HepG2 (cell line): ENCODE measurements around the gene TBC1D16. TPM values are rescaled to one million over a fixed set of nuclear protein-coding genes. Genes with fewer than 3 reads are reported as not detected.

Experiments used
- EZH2 ChIP-seq: conservative IDR thresholded peaks from 2 replicates; pipeline ENCODE4 v1.6.1; 2012; ENCODE audit warnings: mild to moderate bottlenecking, low read depth, low read length, moderate library complexity
- GATAD1 ChIP-seq: IDR thresholded peaks from 2 replicates; pipeline ENCODE4 v1.6.1; 2016; ENCODE audit warnings: missing genetic modification reagents, missing compliant biosample characterization
- HMG20A ChIP-seq: IDR thresholded peaks from 2 replicates; pipeline ENCODE4 v1.6.1; 2016; ENCODE audit warnings: borderline replicate concordance
- HNRNPH1 ChIP-seq: fragments of 200-400 bp; formaldehyde crosslinking; optimal IDR thresholded peaks from 2 replicates; pipeline ENCODE3; 2017; ENCODE audit warnings: mild to moderate bottlenecking, low read depth, low read length
- ISX ChIP-seq: sonication (generic); formaldehyde crosslinking; conservative IDR thresholded peaks from 2 replicates; pipeline ENCODE4 v1.5.0; 2020; ENCODE audit warnings: missing genetic modification reagents
- KDM5B ChIP-seq: sonication (generic); formaldehyde crosslinking; IDR thresholded peaks from 2 replicates; pipeline ENCODE4 v1.4.0; 2020; ENCODE audit warnings: missing genetic modification reagents, mild to moderate bottlenecking, borderline replicate concordance
- NBN ChIP-seq: fragments of 450-650 bp; conservative IDR thresholded peaks from 2 replicates; pipeline ENCODE4 v1.6.1; 2017
- NFE2 ChIP-seq: sonication (generic); formaldehyde crosslinking; IDR thresholded peaks from 2 replicates; pipeline ENCODE4 v1.4.0; 2020; ENCODE audit warnings: missing genetic modification reagents
- NKX3-1 ChIP-seq: sonication (generic); formaldehyde crosslinking; IDR thresholded peaks from 2 replicates; pipeline ENCODE4 v1.5.0; 2020; ENCODE audit warnings: missing genetic modification reagents
- NONO ChIP-seq, 2 experiments: fragments of 450-650 bp in 1 of 2; sonication (generic) in 1 of 2; formaldehyde crosslinking in 1 of 2; IDR thresholded peaks in 1 of 2; conservative IDR thresholded peaks in 1 of 2; 2 replicates each; pipeline versions ENCODE4 v1.6.1 to v1.8.0; 2017 to 2022; ENCODE audit warnings: mild to moderate bottlenecking in 1 of 2, missing genetic modification reagents in 1 of 2, moderate library complexity in 1 of 2
- NR2C2 ChIP-seq: sonication (generic); formaldehyde crosslinking; IDR thresholded peaks from 2 replicates; pipeline ENCODE4 v1.4.0; 2020; ENCODE audit warnings: missing genetic modification reagents, mild to moderate bottlenecking, moderate library complexity, borderline replicate concordance
- PAF1 ChIP-seq: IDR thresholded peaks from 2 replicates; pipeline ENCODE4 v1.6.1; 2016; ENCODE audit warnings: missing genetic modification reagents, missing compliant biosample characterization
- RARA ChIP-seq: IDR thresholded peaks from 2 replicates; pipeline ENCODE4 v1.6.1; 2016; ENCODE audit warnings: missing genetic modification reagents, missing compliant biosample characterization
- TMF1 ChIP-seq: sonication (generic); formaldehyde crosslinking; IDR thresholded peaks from 2 replicates; pipeline ENCODE4 v1.8.1; 2022; ENCODE audit warnings: low read depth, missing genetic modification reagents
- ZFX ChIP-seq: sonication (generic); formaldehyde crosslinking; IDR thresholded peaks from 2 replicates; pipeline ENCODE4 v1.4.0; 2020; ENCODE audit warnings: mild to moderate bottlenecking, low read depth, missing genetic modification reagents, moderate library complexity
- ZNF17 ChIP-seq: sonication (generic); formaldehyde crosslinking; IDR thresholded peaks from 2 replicates; pipeline ENCODE4 v1.5.0; 2020; ENCODE audit warnings: mild to moderate bottlenecking, missing genetic modification reagents
- ZNF205 ChIP-seq: IDR thresholded peaks from 2 replicates; pipeline ENCODE4 v1.6.1; 2018; ENCODE audit warnings: missing biosample characterization, missing genetic modification reagents
- ZNF282 ChIP-seq: fragments of 450-650 bp; IDR thresholded peaks from 2 replicates; pipeline ENCODE4 v1.6.1; 2018; ENCODE audit not compliant: partially characterized antibody
- ZNF441 ChIP-seq: sonication (generic); formaldehyde crosslinking; IDR thresholded peaks from 2 replicates; pipeline ENCODE4 v1.7.0; 2021; ENCODE audit warnings: missing genetic modification reagents, borderline replicate concordance
- ZNF749 ChIP-seq: sonication (generic); formaldehyde crosslinking; IDR thresholded peaks from 2 replicates; pipeline ENCODE4 v1.8.0; 2022; ENCODE audit warnings: mild to moderate bottlenecking, missing genetic modification reagents, moderate library complexity, borderline replicate concordance
- ZSCAN30 ChIP-seq: sonication (generic); formaldehyde crosslinking; IDR thresholded peaks from 2 replicates; pipeline ENCODE4 v1.5.0; 2020; ENCODE audit warnings: mild to moderate bottlenecking, missing genetic modification reagents
- polyA plus RNA-seq, 8 experiments: library from polyadenylated mRNA; depleted of rRNA in 3 of 8; stranded (reverse) in 7 of 8; unstranded in 1 of 8; fragments of >200 nt; fragmentation: Illumina TruSeq in 4 of 8; extraction: Trizol in 4 of 8; gene quantifications; 2 replicates each; pipeline versions ENCODE4 v1.2.1 to v1.2.3, GENCODE V29; 2011 to 2016; ENCODE audit warnings: low read depth in 4 of 8, missing spikeins in 1 of 8, mixed read lengths in 1 of 8; ENCODE audit not compliant: insufficient read depth in 1 of 8
- total RNA-seq, 5 experiments: library from RNA; depleted of rRNA; stranded (reverse); fragments of >200 nt; fragmentation: Illumina TruSeq; extraction: Trizol; gene quantifications; 2 replicates each; pipeline ENCODE4 v1.2.3, GENCODE V29; 2016; ENCODE audit warnings: low read depth in 1 of 5
- TF ChIP-seq, protein P1 (sequence below): sonication (generic); formaldehyde crosslinking; IDR thresholded peaks from 2 replicates; pipeline ENCODE4 v1.9.0; 2021; ENCODE audit warnings: missing genetic modification reagents, mild to moderate bottlenecking, borderline replicate concordance
- TF ChIP-seq, protein P2 (sequence below): IDR thresholded peaks from 2 replicates; pipeline ENCODE4 v1.6.1; 2018; ENCODE audit warnings: missing genetic modification reagents
- TF ChIP-seq, protein P3 (sequence below): sonication (generic); formaldehyde crosslinking; IDR thresholded peaks from 2 replicates; pipeline ENCODE4 v1.5.0; 2020; ENCODE audit warnings: missing genetic modification reagents
- TF ChIP-seq, protein P4 (sequence below): sonication (generic); formaldehyde crosslinking; IDR thresholded peaks from 2 replicates; pipeline ENCODE4 v1.5.0; 2020; ENCODE audit warnings: missing genetic modification reagents, mild to moderate bottlenecking, borderline replicate concordance
- TF ChIP-seq, protein P5 (sequence below): fragments of 450-650 bp; IDR thresholded peaks from 2 replicates; pipeline ENCODE4 v1.6.1; 2017
- TF ChIP-seq, protein P6 (sequence below): sonication (generic); formaldehyde crosslinking; IDR thresholded peaks from 2 replicates; pipeline ENCODE4 v1.4.0; 2020; ENCODE audit warnings: missing genetic modification reagents

Gene TBC1D16
- total and polyA plus RNA-seq, 2 of the 13 experiments (the other 11 are each of a cell fraction or from before 2014, with no cell fraction given): 14.9 to 24.9 TPM

DNA sequence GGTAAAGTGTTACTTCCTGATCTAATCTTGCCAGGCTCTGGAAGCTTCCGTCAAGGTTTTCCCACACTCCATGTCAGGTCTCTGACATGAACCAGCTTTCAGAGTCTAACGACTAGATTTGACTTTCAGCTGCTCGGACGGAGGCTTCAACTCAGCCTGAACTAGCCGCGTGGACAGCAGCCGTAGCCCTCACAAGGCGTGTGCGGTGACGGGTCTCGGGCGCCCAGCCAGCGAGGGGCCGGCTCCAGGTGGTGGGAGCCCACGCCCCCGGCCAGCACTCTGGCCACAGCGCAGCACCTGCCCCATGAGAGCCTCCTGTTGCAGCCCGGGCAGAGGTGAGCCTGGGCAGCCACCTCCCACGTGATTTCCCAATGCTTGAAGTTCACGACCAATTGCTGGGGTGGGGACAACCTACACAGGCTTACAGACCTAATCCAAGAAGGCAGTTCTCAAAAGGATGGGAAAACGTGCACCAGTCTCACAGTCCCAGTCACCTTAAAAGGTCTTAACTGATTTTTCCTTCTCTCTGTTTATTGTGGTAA, 45.5 kb downstream of the TBC1D16 start (continued):
- TF ChIP-seq, protein P1, sequence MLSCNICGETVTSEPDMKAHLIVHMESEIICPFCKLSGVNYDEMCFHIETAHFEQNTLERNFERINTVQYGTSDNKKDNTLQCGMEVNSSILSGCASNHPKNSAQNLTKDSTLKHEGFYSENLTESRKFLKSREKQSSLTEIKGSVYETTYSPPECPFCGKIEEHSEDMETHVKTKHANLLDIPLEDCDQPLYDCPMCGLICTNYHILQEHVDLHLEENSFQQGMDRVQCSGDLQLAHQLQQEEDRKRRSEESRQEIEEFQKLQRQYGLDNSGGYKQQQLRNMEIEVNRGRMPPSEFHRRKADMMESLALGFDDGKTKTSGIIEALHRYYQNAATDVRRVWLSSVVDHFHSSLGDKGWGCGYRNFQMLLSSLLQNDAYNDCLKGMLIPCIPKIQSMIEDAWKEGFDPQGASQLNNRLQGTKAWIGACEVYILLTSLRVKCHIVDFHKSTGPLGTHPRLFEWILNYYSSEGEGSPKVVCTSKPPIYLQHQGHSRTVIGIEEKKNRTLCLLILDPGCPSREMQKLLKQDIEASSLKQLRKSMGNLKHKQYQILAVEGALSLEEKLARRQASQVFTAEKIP (CRISPR knock-in tag): no peak
- TF ChIP-seq ZNF282 (no peak), NKX3-1 (CRISPR knock-in tag) (0 out of 2 replicates have a peak, but pooled peaks have one; percentile 69), NFE2 (CRISPR knock-in tag) (no peak), EZH2 (no peak), GATAD1 (CRISPR knock-in tag) (peak; percentile 56), NBN (no peak), ZNF441 (CRISPR knock-in tag) (peak; percentile 71), HNRNPH1 (no peak), NONO (IDR thresholded peaks at IDR 0.05) (no peak), NONO (CRISPR knock-in tag; conservative IDR thresholded peaks at IDR 0.05) (no peak), ZSCAN30 (CRISPR knock-in tag) (no peak), RARA (CRISPR knock-in tag) (peak; percentile 94), TMF1 (CRISPR knock-in tag) (no peak), HMG20A (CRISPR knock-in tag) (peak; percentile 79; the same call in 1 of the 2 replicates), NR2C2 (peak; percentile 39), ZNF17 (no peak), ISX (no peak), PAF1 (no peak), ZNF205 (CRISPR knock-in tag) (no peak), ZNF749 (CRISPR knock-in tag) (0 out of 2 replicates have a peak, but pooled peaks have one; percentile 2), KDM5B (CRISPR knock-in tag) (peak; percentile 43), ZFX (CRISPR knock-in tag) (no peak)
- TF ChIP-seq, protein P2, sequence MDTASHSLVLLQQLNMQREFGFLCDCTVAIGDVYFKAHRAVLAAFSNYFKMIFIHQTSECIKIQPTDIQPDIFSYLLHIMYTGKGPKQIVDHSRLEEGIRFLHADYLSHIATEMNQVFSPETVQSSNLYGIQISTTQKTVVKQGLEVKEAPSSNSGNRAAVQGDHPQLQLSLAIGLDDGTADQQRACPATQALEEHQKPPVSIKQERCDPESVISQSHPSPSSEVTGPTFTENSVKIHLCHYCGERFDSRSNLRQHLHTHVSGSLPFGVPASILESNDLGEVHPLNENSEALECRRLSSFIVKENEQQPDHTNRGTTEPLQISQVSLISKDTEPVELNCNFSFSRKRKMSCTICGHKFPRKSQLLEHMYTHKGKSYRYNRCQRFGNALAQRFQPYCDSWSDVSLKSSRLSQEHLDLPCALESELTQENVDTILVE: peak; percentile 87
- TF ChIP-seq, protein P3, sequence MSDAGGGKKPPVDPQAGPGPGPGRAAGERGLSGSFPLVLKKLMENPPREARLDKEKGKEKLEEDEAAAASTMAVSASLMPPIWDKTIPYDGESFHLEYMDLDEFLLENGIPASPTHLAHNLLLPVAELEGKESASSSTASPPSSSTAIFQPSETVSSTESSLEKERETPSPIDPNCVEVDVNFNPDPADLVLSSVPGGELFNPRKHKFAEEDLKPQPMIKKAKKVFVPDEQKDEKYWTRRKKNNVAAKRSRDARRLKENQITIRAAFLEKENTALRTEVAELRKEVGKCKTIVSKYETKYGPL (CRISPR knock-in tag): no peak
- TF ChIP-seq, protein P4, sequence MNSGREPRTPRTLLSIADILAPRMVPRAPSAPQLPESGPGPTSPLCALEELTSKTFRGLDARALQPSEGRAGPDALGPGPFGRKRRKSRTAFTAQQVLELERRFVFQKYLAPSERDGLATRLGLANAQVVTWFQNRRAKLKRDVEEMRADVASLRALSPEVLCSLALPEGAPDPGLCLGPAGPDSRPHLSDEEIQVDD (CRISPR knock-in tag): no peak
- TF ChIP-seq, protein P5, sequence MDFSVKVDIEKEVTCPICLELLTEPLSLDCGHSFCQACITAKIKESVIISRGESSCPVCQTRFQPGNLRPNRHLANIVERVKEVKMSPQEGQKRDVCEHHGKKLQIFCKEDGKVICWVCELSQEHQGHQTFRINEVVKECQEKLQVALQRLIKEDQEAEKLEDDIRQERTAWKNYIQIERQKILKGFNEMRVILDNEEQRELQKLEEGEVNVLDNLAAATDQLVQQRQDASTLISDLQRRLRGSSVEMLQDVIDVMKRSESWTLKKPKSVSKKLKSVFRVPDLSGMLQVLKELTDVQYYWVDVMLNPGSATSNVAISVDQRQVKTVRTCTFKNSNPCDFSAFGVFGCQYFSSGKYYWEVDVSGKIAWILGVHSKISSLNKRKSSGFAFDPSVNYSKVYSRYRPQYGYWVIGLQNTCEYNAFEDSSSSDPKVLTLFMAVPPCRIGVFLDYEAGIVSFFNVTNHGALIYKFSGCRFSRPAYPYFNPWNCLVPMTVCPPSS: no peak
- TF ChIP-seq, protein P6, sequence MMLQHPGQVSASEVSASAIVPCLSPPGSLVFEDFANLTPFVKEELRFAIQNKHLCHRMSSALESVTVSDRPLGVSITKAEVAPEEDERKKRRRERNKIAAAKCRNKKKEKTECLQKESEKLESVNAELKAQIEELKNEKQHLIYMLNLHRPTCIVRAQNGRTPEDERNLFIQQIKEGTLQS (CRISPR knock-in tag): no peak
